Activated B cell treated with CpG ODN at 0.5 μM for 24 hours (primary cell): Measurements from ENCODE around the gene OTOS. TPM values are rescaled to one million over a fixed set of nuclear protein-coding genes. Genes with fewer than 3 reads are reported as not detected.

Experiments used
- ATAC-seq: fragments of 200-7000 bp; cut with Tn5 transposase; one replicate; pipeline ENCODE4 v1.10.0; 2021; ENCODE audit warnings: low read depth, mild to moderate bottlenecking, moderate library complexity
- CTCF ChIA-PET: fragments of 350-600 bp; sonication (Branson Sonifier 250); formaldehyde crosslinking; loops from one replicate; lab custom pipeline; 2021; ENCODE audit warnings: antibody characterized with exemption; lab: Charles Lee
- POLR2A ChIA-PET: fragments of 350-600 bp; sonication (Branson Sonifier 250); formaldehyde crosslinking; loops from one replicate; lab custom pipeline; 2021; ENCODE audit warnings: antibody characterized with exemption; lab: Charles Lee
- DNase-seq: peaks from one replicate; pipeline ENCODE4 v3.0.0; 2022
- H3K27ac Mint-ChIP-seq: one replicate; pipeline ENCODE4 v1.8.0; 2020; ENCODE audit warnings: mixed read lengths
- H3K27me3 Mint-ChIP-seq: one replicate; pipeline ENCODE4 v1.8.0; 2021; ENCODE audit warnings: mixed read lengths
- H3K36me3 Mint-ChIP-seq: one replicate; pipeline ENCODE4 v1.8.0; 2021; ENCODE audit warnings: low read depth, mixed read lengths
- H3K4me1 Mint-ChIP-seq: one replicate; pipeline ENCODE4 v1.8.0; 2021; ENCODE audit warnings: mixed read lengths
- H3K4me3 Mint-ChIP-seq: one replicate; pipeline ENCODE4 v1.8.0; 2020; ENCODE audit warnings: mild to moderate bottlenecking, mixed read lengths
- H3K9me3 Mint-ChIP-seq: one replicate; pipeline ENCODE4 v1.8.0; 2020; ENCODE audit warnings: mixed read lengths
- CTCF ChIP-seq: fragments of 200-600 bp; IDR thresholded peaks from one replicate; pipeline ENCODE4 v1.8.0; 2022; ENCODE audit warnings: antibody characterized with exemption, mild to moderate bottlenecking
- intact Hi-C: fragments of 100-400 bp; cut with micrococcal nuclease; formaldehyde crosslinking; loops from one replicate; pipeline ENCODE4 v1.15.1; 2024
- total RNA-seq: library from RNA; stranded (reverse); gene quantifications from 2 replicates; pipeline ENCODE4 v1.2.3, GENCODE V29; 2022

Gene OTOS
- total RNA-seq, 1 donor from 2014 or later, result not detected

- Mint-ChIP-seq H3K27me3 (no peaks in the 10 kb centered on the region), H3K9me3 (no peaks in the 10 kb centered on the region), H3K36me3 (peaks cover 63% of the 10 kb centered on the region), H3K27ac (no peak overlapping the region), H3K4me3 (no peak overlapping the region), H3K4me1 (peaks cover 27% of the 10 kb centered on the region)
- ATAC-seq (no peak), DNase-seq (no peak)
- intact Hi-C loops, result loop anchor here (10.0 kb wide), 3 partner anchors 198 to 1752 kb away; partner anchors contain the start of gene STK25
- POLR2A ChIA-PET, result no interaction called here
- CTCF ChIA-PET, result no interaction called here
- TF ChIP-seq CTCF, result no peak
Measured at GRCh38 chr2:240132651-240132980, 7.8 kb downstream of the OTOS start.

GRCh38 chr2:240131941-240132650 is 8.4 kb downstream of the OTOS start:
- TF ChIP-seq CTCF, result no peak
- no peak for DNase-seq
- Mint-ChIP-seq H3K27ac (no peak overlapping the region), H3K27me3 (no peaks in the 10 kb centered on the region), H3K4me3 (no peak overlapping the region), H3K9me3 (no peaks in the 10 kb centered on the region), H3K36me3 (peaks cover 67% of the 10 kb centered on the region), H3K4me1 (peaks cover 25% of the 10 kb centered on the region)
- ChIA-PET CTCF (no interaction called here), POLR2A (no interaction called here)
- intact Hi-C loops, result loop anchor here (10.0 kb wide), 3 partner anchors 197 to 1753 kb away; partner anchors contain the start of gene STK25
- no peak for ATAC-seq

GRCh38 chr2:240131296-240131695 is 9.2 kb downstream of the OTOS start:
- ChIA-PET POLR2A (no interaction called here), CTCF (no interaction called here)
- Mint-ChIP-seq H3K27ac (no peak overlapping the region), H3K27me3 (no peaks in the 10 kb centered on the region), H3K4me1 (peaks cover 21% of the 10 kb centered on the region), H3K36me3 (peaks cover 72% of the 10 kb centered on the region), H3K9me3 (no peaks in the 10 kb centered on the region), H3K4me3 (no peak overlapping the region)
- TF ChIP-seq CTCF, result no peak
- intact Hi-C loops, result loop anchor here (10.0 kb wide), 3 partner anchors 196 to 1754 kb away; partner anchors contain the start of gene STK25
- ATAC-seq, result no peak
- DNase-seq, result no peak

GRCh38 chr2:240130393-240131195 is 9.9 kb downstream of the OTOS start:
- ATAC-seq (no peak), DNase-seq (no peak)
- Mint-ChIP-seq H3K27me3 (no peaks in the 10 kb centered on the region), H3K36me3 (peaks cover 77% of the 10 kb centered on the region), H3K4me1 (peaks cover 20% of the 10 kb centered on the region), H3K27ac (no peak overlapping the region), H3K9me3 (no peaks in the 10 kb centered on the region), H3K4me3 (no peak overlapping the region)
- ChIA-PET POLR2A (no interaction called here), CTCF (no interaction called here)
- intact Hi-C loops, result loop anchor here (10.0 kb wide), 3 partner anchors 196 to 1754 kb away; partner anchors contain the start of gene STK25
- TF ChIP-seq CTCF, result no peak

GRCh38 chr2:240129731-240130392 is 10.6 kb downstream of the OTOS start:
- Mint-ChIP-seq H3K4me1 (peaks cover 12% of the 10 kb centered on the region), H3K9me3 (no peaks in the 10 kb centered on the region), H3K27me3 (no peaks in the 10 kb centered on the region), H3K4me3 (no peak overlapping the region), H3K36me3 (peaks cover 74% of the 10 kb centered on the region), H3K27ac (no peak overlapping the region)
- ATAC-seq, result no peak
- POLR2A ChIA-PET, result no interaction called here
- DNase-seq, result no peak
- CTCF ChIA-PET, result no interaction called here
- TF ChIP-seq CTCF, result no peak
- intact Hi-C loops, result loop anchor here (10.0 kb wide), 3 partner anchors 195 to 1755 kb away; partner anchors contain the start of gene STK25
